ENCODE measurements around the gene MANSC1.
"Not testable (repeated sequence)": the region's sequence is repeated elsewhere in the genome, so short reads cannot be mapped to it uniquely, and the experiment has no call there.

The MANSC1 gene

DNA sequence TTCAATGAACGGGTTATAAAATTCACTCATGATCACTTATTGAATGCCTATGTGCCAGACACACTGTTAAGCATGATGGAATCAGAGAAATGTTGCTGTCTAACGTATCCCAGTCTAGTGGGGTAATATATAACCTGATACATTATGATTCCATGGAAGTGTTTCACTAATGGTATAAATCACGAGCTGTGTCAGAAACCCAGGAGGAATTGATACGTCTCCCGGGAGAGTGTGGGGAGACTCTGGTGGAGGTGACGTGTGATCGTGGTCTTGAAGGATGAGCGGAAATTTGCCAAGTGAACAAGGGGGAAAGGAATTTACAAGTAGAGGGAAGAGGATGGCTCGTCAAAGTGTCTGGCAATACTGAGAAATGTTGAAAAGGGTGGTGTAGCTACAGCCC lies 26.5 kb downstream of the MANSC1 start:
- no peak overlapping the region for H3K27ac Mint-ChIP-seq
- H3K4me1 Mint-ChIP-seq: peaks cover 4 to 8% of the 10 kb centered on the region in 2 donors
- no peaks in the 10 kb centered on the region for H3K36me3 Mint-ChIP-seq
- H3K4me3 Mint-ChIP-seq: no peak overlapping the region
- no peaks in the 10 kb centered on the region for H3K9me3 Mint-ChIP-seq
- DNase-seq (no peak), ATAC-seq (replicated peaks) (no peak)
- peaks cover 6 to 17% of the 10 kb centered on the region in 2 donors for H3K27me3 Mint-ChIP-seq

DNA sequence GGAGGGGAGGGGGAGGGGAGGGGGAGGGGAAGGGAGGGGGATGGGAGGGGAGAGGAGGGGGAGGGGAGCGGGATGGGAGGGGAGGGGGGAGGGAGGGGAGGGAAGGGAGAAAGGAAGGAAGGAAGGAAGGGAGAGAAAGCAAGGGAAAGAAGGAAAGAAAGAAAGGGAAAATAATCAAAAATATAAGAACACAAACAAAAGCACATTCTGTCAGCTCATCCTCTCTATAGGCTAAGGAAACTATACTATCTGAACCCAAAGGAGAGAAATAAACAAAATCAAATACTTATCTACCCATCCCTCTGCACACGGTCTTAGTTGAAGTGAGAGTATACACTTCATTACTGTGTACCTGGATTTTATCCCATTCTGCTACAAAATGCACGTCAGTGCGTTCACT lies 26.9 kb downstream of the MANSC1 start:
- no peak for ATAC-seq (replicated peaks)
- peaks cover 4 to 8% of the 10 kb centered on the region in 2 donors for H3K4me1 Mint-ChIP-seq
- no peak overlapping the region for H3K27ac Mint-ChIP-seq
- peaks cover 6 to 17% of the 10 kb centered on the region in 2 donors for H3K27me3 Mint-ChIP-seq
- no peaks in the 10 kb centered on the region for H3K9me3 Mint-ChIP-seq
- no peaks in the 10 kb centered on the region for H3K36me3 Mint-ChIP-seq
- H3K4me3 Mint-ChIP-seq: no peak overlapping the region
- no peak for DNase-seq

DNA sequence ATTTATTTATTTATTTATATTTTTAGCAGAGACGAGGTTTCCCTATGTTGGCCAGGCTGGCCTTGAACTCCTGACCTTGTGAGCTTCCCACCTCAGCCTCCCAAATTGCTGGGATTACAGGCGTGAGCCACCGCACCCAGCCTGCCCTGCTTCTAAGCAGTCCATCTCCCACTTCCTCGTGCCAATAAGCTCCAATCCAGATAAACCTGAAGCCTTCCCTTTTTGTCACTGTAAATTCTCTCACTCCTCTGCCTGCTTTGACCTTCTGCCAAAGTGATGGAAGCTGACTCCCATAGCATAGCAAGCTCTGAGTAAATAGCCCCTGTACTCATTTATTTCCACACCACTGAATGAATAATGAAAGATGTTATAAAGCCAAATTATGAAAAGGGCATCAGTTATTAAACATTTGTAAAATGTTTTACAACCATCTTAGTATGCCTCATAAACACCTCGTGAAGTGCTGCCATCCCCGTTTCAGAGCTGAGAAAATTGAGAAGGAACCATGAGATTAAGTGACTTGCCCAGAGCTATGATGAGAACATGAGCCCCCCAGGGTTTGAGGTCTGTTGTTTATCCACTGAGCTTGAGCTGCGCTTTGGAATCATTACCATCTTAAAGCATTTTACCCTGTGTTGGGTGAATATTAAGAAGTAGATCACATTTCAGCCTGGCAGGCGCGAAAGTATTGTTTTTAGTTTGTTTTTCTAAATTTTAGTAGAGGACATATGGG lies 30.4 kb downstream of the MANSC1 start:
- H3K4me1 Mint-ChIP-seq: no peaks in the 10 kb centered on the region
- H3K27ac Mint-ChIP-seq: no peak overlapping the region
- no peak overlapping the region for H3K4me3 Mint-ChIP-seq
- H3K36me3 Mint-ChIP-seq: no peaks in the 10 kb centered on the region
- H3K9me3 Mint-ChIP-seq: no peaks in the 10 kb centered on the region
- no peak for DNase-seq
- ATAC-seq (replicated peaks): no peak
- H3K27me3 Mint-ChIP-seq: peaks cover 6 to 17% of the 10 kb centered on the region in 2 donors

DNA sequence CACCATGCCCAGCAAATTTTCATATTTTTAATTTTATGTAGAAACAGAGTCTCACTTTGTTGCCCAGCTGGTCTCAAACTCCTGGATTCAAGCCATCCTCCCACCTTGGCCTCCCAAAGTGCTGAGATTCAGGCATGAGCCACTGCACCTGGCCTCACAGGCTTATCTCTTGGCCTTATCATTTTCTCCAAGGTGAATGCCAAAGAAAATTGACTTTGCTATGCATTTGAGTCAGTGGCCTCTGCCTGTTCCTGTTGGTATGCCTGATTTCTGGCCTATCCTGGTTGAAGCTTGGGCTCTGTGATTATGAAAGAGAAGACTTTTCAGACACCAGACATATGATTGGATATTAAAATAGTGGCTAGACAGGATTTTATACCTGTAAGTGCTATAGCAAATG lies 34.2 kb downstream of the MANSC1 start:
- Mint-ChIP-seq H3K27me3 (peaks cover 0 to 5% of the 10 kb centered on the region in 2 donors), H3K9me3 (no peaks in the 10 kb centered on the region), H3K4me3 (no peak overlapping the region), H3K27ac (no peak overlapping the region), H3K36me3 (no peaks in the 10 kb centered on the region), H3K4me1 (no peaks in the 10 kb centered on the region)
- no peak for DNase-seq
- no peak for ATAC-seq (replicated peaks)

DNA sequence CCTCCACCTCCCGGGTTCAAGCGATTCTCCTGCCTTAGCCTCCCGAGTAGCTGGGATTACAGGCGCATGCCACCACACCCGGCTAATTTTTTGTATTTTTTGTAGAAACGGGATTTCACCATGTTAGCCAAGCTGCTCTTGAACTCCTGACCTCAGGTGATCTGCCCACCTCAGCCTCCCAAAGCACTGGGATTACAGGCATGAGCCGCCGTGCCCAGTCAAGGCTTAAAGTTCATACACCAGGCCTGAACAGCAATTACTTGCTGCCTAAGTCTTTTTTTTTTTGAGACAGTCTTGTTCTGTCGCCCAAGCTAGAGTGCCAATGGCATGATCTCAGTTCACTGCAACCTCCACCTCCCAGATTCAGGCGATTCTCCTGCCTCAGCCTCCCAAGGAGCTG lies 39.3 kb downstream of the MANSC1 start:
- H3K27ac Mint-ChIP-seq; H3K27me3 Mint-ChIP-seq; H3K4me3 Mint-ChIP-seq; H3K9me3 Mint-ChIP-seq; H3K4me1 Mint-ChIP-seq; ATAC-seq (replicated peaks); H3K36me3 Mint-ChIP-seq; DNase-seq: not testable (repeated sequence)

DNA sequence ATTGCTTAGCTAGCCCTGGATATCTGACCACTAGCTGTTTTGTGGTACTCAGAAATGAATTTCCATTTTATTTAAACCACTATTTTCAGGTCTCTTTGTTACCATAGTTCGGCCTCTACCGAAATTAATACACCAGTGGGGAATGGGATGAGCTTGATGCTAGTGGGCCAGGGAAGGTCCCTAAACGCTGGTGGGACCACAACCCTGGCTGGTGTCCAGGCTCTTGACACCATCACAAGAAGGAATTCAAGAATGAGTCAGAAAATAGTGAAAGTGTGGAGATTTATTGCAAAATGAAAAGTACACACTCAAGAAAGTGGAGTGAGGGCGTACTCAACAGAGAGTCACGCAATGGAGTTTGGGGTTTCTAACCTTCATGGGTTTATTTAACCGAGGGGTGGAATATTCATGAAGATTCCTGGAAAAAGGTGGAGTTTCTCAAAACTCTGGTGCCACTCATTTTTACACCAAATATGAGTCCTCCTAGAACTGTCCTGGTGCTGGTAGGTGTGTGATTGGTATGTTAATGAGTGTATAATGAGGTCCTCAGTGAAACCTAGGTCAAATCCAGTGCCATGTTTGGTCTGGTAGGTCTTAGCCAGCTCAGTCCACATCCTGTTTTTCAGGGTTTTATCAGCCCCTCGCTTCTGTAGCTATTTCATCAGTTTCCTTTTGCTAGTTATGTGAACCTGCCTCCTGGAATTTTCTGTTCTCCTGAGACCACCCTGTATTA lies 44.3 kb downstream of the MANSC1 start:
- peaks cover 10 to 13% of the 10 kb centered on the region in 2 donors for H3K27me3 Mint-ChIP-seq
- H3K4me3 Mint-ChIP-seq: no peak overlapping the region
- ATAC-seq (replicated peaks) (no peak), DNase-seq (no peak)
- no peaks in the 10 kb centered on the region for H3K36me3 Mint-ChIP-seq
- H3K9me3 Mint-ChIP-seq: no peaks in the 10 kb centered on the region
- no peaks in the 10 kb centered on the region for H3K4me1 Mint-ChIP-seq
- no peak overlapping the region for H3K27ac Mint-ChIP-seq

DNA sequence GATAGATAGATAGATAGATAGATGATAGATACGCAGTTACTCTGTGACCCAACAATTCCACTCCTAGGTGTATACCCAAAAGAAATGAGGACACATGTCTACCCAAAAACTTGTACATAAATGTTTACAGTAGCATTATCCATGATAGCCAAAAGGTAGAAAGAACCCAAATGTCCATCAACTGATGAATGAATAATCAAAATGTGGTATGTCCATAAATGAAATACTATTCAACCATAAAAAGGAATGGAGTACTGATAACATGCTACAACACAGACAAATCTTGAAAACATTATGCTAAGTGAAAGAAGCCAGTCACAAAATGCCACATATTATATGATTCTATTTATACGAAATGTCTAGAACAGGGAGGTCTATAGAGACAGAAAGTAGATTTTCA lies 47.1 kb downstream of the MANSC1 start:
- ATAC-seq (replicated peaks): no peak
- Mint-ChIP-seq H3K4me1 (no peaks in the 10 kb centered on the region), H3K36me3 (no peaks in the 10 kb centered on the region), H3K27ac (no peak overlapping the region), H3K27me3 (peaks cover 10 to 13% of the 10 kb centered on the region in 2 donors), H3K4me3 (no peak overlapping the region), H3K9me3 (no peaks in the 10 kb centered on the region)
- no peak for DNase-seq

DNA sequence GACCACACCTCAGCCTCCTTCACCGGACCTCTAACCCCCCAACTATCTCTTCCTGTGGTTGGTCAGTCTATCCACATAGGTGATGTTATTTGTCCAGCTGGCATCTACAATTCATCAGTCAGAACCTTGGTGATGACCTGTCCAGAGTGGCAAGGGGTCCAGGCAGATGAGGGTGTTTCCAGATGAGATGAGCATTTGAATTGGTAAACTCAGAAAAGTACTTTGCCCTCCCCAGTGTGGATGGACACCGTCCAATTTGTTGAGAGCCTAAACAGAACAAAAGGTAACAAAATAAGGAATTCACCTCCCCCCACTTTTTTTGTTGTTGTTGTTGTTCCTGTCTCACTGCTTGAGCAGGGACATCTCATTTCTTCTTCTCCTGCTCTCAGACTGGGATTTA lies 48.9 kb downstream of the MANSC1 start:
- DNase-seq (no peak), ATAC-seq (replicated peaks) (no peak)
- H3K9me3 Mint-ChIP-seq: no peaks in the 10 kb centered on the region
- H3K4me1 Mint-ChIP-seq: no peaks in the 10 kb centered on the region
- H3K4me3 Mint-ChIP-seq: no peak overlapping the region
- H3K27me3 Mint-ChIP-seq: peaks cover 9 to 13% of the 10 kb centered on the region in 2 donors
- H3K36me3 Mint-ChIP-seq: no peaks in the 10 kb centered on the region
- H3K27ac Mint-ChIP-seq: no peak overlapping the region

DNA sequence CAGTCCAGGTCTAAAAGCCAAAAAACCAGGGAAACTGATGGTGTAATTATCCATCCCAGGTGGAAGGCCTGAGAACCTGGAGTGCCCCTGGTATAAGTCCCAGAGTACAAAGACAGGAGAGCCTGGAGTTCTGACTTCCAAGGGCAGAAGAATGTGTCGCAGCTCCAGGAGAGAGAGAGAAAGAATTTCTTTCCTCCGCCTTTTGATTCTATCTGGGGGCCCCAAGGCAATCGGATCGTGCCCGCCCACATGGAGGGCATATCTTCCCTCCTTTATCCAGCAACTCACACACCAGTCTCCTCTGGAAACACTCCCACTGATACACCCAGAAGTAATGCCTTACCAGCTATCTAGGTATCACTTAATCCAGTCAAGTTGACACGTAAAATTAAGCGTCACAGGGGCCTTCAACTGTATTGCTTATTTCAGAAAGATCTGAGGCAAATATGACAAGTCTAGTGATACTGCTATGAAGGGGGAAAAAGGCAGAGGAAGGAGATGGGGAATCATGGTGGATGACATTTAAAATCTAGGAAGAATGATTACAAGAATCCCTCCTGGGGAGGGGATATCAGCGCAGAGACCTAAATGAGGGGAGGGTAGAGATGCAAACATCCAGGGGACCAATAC lies 52.7 kb downstream of the MANSC1 start:
- no peaks in the 10 kb centered on the region for H3K9me3 Mint-ChIP-seq

DNA sequence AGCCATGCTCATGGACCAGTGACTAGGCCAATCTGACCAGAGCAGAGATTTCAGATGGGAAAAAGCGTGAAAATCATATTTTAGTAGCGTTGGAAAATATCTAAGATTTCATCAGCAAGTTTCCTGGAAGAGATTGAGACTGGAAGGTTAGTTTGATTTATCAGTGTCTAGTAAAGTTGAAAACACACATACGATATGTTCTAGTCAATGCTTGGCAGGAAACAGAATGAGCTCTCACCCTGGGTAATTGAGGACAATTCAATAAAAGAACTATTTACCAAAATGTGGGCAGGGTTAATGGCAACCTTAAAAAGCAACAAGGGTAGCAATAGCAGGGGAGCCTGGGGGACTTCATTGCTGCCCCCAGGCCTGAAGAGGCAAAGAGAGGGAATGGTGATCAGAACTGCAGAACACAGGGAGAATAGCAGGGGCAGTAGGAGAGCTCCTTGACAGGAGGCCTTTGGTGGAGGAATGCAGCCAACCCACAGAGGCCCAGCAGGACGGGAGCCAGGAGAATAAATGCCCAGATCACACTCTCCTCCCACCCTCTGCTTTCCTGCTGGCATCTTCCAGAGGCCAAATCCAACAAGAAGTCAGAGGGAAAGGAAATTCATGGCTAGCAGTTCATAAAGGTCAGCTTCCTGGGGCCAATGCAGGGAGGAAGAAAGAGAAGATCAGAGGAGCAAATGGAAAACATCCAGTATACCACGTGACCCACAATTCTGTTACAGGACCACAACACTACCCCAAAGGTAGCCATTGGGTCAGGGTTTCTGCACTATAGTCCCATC lies 55.6 kb downstream of the MANSC1 start:
- Mint-ChIP-seq H3K27ac (no peak overlapping the region), H3K9me3 (no peaks in the 10 kb centered on the region), H3K4me1 (no peaks in the 10 kb centered on the region), H3K4me3 (no peak overlapping the region), H3K36me3 (no peaks in the 10 kb centered on the region), H3K27me3 (peaks cover 0 to 16% of the 10 kb centered on the region in 2 donors)
- DNase-seq (no peak), ATAC-seq (replicated peaks) (no peak)

More for the DNA sequence above, 52.7 kb downstream of the MANSC1 start:
- no peaks in the 10 kb centered on the region for H3K36me3 Mint-ChIP-seq
- DNase-seq (no peak), ATAC-seq (replicated peaks) (no peak)
- peaks cover 13 to 21% of the 10 kb centered on the region in 2 donors for H3K27me3 Mint-ChIP-seq
- no peak overlapping the region for H3K4me3 Mint-ChIP-seq
- no peaks in the 10 kb centered on the region for H3K4me1 Mint-ChIP-seq
- no peak overlapping the region for H3K27ac Mint-ChIP-seq

DNA sequence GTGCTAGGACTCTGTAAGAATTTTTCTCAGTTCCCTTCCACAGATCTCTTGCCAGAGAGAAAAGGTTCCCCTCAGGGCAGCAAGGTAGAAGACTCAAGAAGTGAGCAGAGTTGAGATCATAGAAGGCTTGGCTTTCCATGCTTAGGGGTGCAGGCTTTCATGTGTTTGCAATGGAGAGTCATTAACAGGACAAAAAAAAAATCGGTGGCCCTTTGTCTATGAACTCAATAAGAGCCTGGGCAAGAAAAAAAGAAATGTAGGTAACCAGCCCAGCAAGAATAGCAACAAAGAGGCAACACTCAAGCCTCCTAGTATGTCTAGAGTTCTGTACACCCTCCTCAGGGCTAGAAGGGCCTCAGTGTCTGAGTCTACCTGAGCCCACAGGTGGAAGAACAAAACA lies 59.8 kb downstream of the MANSC1 start:
- ATAC-seq (replicated peaks): no peak
- Mint-ChIP-seq H3K4me3 (no peak overlapping the region), H3K27ac (no peak overlapping the region)

DNA sequence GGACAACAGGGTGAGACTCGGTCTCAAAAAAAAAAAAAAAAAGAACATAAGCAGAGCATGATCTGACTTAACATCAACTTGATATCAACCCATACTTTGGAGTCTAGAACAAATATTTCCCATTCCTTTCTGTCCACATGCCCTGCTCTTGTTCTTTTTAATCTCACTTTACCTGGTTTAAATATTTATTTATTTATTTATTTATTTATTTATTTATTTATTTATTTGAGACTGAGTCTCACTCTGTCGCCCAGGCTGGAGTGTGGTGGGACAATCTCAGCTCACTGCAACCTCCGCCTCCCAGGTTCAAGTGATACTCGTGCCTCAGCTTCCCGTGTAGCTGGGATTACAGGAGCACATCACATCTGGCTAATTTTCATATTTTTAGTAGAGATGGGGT lies 63.6 kb downstream of the MANSC1 start:
- DNase-seq (no peak), ATAC-seq (replicated peaks) (no peak)
- H3K27me3 Mint-ChIP-seq: peaks cover 25 to 38% of the 10 kb centered on the region in 2 donors
- H3K9me3 Mint-ChIP-seq: no peaks in the 10 kb centered on the region
- no peak overlapping the region for H3K4me3 Mint-ChIP-seq
- H3K4me1 Mint-ChIP-seq: no peaks in the 10 kb centered on the region
- H3K36me3 Mint-ChIP-seq: no peaks in the 10 kb centered on the region
- H3K27ac Mint-ChIP-seq: peak overlapping the region; percentile 37

More for the DNA sequence above, 59.8 kb downstream of the MANSC1 start:
- Mint-ChIP-seq H3K9me3 (no peaks in the 10 kb centered on the region), H3K4me1 (no peaks in the 10 kb centered on the region), H3K27me3 (peaks cover 14 to 25% of the 10 kb centered on the region in 2 donors), H3K36me3 (no peaks in the 10 kb centered on the region)
- no peak for DNase-seq

DNA sequence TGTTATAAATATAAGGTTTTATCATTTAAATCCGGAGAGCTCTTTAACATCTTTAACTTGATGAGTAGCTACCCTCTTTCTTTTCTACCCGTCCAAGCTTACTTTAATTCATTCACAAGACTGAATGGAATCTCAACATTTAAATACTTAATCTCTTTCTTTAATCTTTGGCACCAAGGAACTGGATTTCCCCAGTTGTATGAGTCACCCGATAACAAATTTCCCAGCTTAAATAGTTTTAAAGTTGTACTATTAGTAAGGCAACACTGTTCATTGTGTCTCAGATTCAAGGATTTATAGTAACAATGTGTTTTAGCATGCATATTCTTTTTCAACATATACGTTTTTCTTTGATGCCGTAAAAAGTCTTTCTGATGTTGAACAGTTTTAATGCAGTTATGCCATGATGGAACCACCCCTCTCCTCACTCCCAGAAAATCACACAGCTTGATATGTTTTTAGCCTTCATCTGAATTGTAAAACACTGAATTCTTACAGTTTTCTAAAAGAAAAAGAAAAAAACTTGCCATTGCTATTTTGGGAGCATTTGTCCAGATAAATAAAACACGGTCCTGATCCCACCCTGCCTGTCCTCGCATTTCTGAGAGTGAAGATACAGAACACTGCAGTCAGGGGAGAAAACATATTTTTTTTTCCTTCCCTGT lies 67.1 kb downstream of the MANSC1 start:
- peaks cover under 1 to 1% of the 10 kb centered on the region in 2 donors for H3K36me3 Mint-ChIP-seq
- H3K4me3 Mint-ChIP-seq: no peak overlapping the region
- no peak for DNase-seq
- no peak for ATAC-seq (replicated peaks)
- no peaks in the 10 kb centered on the region for H3K4me1 Mint-ChIP-seq
- H3K9me3 Mint-ChIP-seq: peaks cover 1 to 3% of the 10 kb centered on the region in 2 donors
- peaks cover 25 to 42% of the 10 kb centered on the region in 2 donors for H3K27me3 Mint-ChIP-seq
- H3K27ac Mint-ChIP-seq: no peak overlapping the region

DNA sequence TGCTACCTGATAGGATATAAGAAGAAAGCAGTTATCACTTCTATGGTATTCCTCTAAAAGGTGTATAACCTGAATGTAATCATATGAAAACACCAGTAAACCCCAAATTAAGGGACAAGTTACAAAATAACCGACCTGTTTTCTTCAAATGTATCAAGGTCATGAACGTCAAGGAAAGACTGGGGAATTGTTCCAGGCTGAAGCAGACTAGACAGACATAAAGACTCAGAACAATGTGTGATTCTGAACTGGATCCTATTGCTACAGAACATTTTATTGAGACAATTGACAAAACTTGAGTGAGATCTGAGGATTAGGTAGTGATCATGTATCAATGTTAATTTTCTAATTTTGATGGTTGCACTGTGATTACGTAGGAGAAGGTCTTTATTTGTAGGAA lies 67.8 kb downstream of the MANSC1 start:
- H3K36me3 Mint-ChIP-seq: peaks cover 2 to 3% of the 10 kb centered on the region in 2 donors
- ATAC-seq (replicated peaks): no peak
- no peak overlapping the region for H3K27ac Mint-ChIP-seq
- no peak overlapping the region for H3K4me3 Mint-ChIP-seq
- no peaks in the 10 kb centered on the region for H3K4me1 Mint-ChIP-seq
- H3K9me3 Mint-ChIP-seq: peaks cover 6 to 7% of the 10 kb centered on the region in 2 donors
- no peak for DNase-seq
- H3K27me3 Mint-ChIP-seq: peaks cover 20 to 35% of the 10 kb centered on the region in 2 donors
